Stimulated activated CD4-positive, alpha-beta T cell treated with anti-CD3 and anti-CD28 coated beads, Interleukin-4, amount 100 ng/mL, for 1 hour (primary cell): ENCODE measurements around the gene FANCC.
"Not testable (repeated sequence)": the region's sequence is repeated elsewhere in the genome, so short reads cannot be mapped to it uniquely, and the experiment has no call there.

Source experiments
- DNase-seq: peaks from one replicate; pipeline ENCODE4 v3.0.0-alpha.2; 2020

The FANCC gene

DNA sequence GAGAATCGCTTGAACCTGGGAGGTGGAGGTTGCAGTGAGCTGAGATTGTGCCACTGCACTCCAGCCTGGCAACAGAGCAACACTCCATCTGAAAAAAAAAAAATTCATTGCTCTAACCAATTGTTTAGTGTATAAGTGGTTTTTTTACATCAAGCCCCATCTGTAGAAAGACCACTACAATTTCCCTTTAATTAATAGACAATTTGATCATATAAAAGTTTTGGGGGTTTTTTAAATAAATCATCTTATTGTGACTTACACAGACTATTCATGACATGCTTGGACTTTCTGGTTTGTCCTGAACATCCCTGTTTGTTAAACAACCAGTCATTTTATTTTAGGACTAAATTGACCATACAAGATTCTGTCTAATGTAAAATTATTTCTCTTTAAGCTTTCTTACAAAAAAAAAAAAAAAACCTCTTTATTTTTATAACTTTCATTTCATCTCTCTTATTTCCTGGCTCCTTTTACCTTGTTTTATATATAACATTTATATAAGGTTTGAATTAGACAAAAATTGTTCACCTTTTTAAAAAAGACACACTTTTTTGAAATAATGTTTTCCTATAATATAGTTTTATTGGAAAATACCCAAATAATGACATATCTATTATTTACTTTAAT lies 9.8 kb upstream of the FANCC start:
- DNase-seq = no peak

DNA sequence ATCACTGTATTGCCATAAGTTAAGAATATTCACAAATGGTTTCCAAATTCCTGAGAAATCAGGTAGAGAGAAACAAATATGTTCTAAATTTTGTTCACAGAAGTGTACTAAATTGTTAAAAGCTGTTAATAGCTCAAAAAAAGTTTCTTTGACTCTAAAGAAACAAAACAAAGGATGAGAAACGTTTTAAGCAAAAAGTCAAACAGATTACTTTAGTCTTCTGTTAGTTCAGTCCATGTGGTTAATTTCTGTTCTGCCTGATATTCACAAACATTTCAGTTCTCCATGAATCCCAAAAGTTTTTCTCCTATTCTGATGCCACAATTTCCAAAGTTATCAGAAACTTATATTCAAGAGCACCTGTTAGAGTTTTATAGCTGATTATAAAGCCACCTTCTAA lies 7.7 kb upstream of the FANCC start:
- DNase-seq = no peak

- DNase-seq = no peak
Measured at GRCh38 chr9:95317893-95318211, 343 bp upstream of the FANCC start.

DNA sequence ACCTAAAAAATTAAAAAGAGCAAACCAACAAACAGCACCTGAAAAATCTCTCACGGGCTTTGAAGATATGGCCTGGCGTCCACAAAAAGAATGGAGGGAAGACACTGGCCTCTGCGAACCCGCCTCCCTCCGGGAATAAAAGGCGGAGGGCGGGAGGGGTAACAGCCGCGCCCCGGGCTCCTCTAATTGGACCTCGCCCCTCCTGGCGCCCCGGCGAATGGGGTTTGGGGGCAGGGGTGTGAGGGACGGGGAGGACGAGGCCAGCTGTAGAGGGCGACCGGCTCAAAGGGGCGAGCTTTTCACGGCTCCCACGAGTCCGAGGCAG lies 753 bp downstream of the FANCC start:
- DNase-seq = no peak

DNA sequence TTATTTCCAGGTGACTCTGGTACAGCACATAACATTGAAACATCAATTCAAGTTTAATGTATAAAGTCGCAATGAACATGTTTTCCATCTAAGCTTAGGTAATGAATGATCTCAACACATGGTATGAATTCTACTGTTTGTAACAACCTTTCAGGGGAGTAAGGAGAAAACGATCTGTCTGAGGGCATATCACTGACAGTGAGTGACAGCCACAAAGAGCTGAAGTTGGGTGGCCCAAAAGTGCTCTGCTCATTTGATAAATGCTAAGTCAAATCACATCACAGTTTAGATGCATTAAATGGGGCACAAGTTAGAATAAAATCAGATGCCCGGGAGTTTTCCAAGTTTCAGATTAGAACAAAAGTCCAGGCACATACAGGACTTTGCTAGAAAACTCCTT lies 1.2 kb downstream of the FANCC start:
- DNase-seq = no peak

DNA sequence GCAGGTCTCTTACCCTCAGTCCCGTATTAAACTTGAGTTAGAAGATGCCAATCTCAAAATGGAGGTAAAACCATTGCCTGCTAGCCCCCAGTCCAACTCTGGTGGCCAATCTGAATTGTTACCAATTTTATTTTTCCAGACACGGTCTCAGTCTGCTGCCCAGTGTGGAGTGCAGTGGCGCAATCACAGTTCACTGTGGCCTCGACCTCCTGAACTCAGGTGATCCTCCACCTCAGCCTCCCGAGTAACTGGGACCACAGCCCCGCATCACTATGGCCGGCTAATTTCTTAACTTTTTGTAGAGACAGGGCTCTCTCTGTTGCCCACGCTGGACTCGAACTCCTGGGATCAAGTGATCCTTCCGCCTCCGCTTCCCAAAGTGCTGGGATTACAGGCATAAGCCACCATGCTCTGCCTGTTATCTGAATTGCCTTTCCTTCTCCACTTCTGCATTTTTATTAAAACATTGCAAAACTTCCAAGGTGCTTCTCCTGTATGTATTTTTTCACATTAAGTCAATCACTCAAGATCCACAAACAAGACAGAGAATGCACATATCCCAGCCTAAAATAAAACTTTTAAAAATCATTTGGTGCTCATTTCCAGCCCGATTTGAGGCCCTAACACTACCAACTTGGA lies 2.3 kb downstream of the FANCC start:
- no peak for DNase-seq

DNA sequence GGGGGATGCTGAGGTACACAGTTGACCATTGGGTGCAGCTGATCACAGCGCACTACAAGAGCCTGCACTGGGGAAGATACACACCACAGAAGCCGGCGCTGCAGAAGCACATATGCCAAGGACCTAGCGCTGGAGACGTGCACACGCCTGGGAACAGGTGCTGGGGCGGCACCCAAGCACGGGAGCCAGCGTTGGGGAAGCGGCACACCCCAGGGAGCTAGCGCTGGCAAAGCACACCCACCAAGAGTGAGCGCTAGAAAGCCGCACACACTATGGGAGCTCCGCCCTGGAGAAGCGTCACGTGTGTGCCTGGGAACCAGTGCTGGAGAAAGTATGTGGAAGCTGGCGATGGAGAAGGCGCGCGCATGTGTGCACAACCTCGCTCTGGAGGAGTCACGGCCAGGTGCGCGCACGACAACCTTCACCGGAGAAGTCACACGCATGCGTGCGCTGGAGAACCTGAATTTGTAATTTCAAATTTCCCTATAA lies 4.5 kb downstream of the FANCC start:
- DNase-seq = no peak

GRCh38 chr9:95311961-95312360 lies 5.5 kb downstream of the FANCC start:
- no peak for DNase-seq

- DNase-seq = no peak
Measured at GRCh38 chr9:95307538-95307937, 10.0 kb downstream of the FANCC start.

DNA sequence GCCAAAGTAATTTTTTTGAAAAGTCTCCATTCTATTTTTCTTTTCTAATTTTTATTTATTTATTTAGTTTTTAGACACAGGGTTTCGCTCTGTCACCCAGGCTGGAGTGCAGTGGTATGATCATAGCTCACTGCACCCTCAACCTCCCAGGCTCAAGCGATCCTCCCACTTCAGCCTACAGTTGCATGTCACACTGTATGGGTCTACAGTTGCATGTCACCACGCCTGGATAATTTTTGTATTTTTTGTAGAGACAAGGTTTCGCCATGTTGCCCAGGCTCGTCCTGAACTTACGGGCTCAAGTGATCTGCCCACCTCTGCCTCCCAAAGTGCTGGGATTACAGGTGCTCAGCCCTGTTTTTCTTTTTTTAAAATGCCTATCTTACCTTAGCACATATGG lies 10.7 kb downstream of the FANCC start:
- no peak for DNase-seq

GRCh38 chr9:95305770-95306492 lies 11.6 kb downstream of the FANCC start:
- no peak for DNase-seq

DNA sequence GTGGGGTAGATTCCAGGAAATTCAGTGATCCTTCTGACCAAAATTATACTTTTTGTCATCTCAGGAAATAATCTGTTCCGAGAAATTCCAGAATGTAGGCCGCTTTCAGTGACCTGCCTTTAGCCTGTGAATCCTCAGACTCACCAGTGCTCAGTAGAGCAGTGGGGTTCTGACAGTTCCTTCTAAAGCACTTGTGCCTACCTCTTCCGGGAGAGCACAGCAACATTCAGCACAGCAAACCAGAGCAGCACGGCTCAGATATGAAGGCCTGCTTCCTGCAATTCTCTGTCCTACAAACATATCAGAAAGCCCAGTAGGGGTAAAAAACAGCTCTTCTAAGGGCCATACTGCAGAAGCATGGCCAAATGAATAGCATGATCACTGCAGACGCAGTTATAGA lies 15.0 kb downstream of the FANCC start:
- DNase-seq = no peak

GRCh38 chr9:95297760-95298159 lies 19.7 kb downstream of the FANCC start:
- DNase-seq = no peak

DNA sequence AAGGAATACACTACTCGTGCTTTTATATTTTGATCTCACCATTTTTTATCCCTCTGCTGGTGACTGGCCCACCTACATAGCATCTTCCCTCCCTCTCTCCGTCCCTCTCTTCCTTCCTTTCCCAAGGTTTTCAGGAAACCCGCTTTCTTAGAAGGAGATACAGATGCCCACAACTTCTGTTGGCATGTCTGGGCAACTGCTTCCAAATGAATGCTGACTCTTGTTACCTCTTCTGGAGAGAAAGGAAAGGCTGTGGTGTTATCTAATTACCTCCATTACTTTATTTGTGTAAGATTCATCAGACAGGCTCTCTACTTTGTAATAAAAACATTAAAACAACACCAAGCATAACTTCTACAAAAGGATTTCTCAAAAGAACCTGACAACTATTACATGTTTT lies 20.2 kb downstream of the FANCC start:
- DNase-seq = no peak

GRCh38 chr9:95296761-95297160 lies 20.7 kb downstream of the FANCC start:
- DNase-seq = no peak

- not testable (repeated sequence) for DNase-seq
Measured at GRCh38 chr9:95293296-95293695, 24.2 kb downstream of the FANCC start.

DNA sequence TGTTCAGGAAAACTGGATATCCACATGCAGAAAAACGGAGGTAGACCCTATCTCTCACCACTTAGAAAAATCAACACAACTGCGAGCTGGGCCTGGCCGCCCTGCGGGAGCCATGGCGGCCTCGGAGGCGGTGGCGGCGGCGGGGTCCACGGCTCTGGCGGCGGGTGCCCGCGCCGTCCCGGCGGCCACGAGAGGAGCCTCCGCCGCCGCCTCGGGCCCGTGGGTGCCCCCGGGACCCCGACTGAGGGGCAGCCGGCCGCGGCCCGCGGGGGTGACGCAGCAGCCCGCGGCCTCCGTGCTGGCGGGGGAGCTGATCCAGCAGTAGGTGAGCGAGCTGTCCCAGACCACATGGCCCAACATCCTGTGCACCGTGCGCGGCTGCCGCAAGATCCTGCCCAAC lies 25.3 kb downstream of the FANCC start:
- no peak for DNase-seq

- no peak for DNase-seq
Measured at GRCh38 chr9:95286151-95286550, 31.4 kb downstream of the FANCC start.

- no peak for DNase-seq
Measured at GRCh38 chr9:95285307-95285706, 32.2 kb downstream of the FANCC start.

GRCh38 chr9:95284162-95285080 lies 33.1 kb downstream of the FANCC start:
- no peak for DNase-seq

DNA sequence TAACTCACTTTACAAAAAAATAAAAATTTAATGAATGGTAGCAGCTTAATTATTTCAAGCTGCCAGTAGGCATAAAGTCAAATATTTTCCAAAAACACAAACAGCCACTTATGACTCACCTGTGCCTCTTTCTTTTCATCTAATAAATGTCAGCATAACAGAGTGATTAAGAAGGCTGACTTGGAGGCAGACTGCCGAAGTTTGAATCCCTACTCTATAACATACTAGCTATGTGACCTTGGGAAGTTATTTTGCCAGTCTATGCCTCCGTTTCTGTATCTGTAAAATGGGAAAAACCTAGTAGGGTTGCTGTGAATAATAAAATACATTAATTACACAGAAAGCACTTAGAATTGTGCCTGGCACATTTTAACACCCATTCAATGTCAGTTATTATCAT lies 33.8 kb downstream of the FANCC start:
- DNase-seq = no peak

- DNase-seq = no peak
Measured at GRCh38 chr9:95282332-95282731, 35.2 kb downstream of the FANCC start.

DNA sequence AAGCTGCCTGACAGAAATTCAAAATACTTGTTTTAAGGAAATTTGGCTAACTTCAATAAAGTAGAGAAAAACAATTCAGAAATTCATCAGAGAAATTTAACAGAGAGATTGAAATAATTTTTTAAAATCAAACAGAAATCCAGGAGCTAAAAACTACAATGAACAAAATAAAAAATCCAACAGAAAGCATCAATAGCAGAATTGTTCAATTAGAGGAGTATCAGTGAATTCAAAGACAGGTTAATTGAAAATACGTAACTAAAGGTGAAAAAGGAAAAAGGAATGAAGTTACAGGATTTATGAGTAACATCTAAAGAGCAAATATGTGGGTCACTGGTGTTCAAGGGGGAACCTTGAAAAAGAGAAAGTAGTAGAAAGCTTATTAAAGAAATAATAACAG lies 36.8 kb downstream of the FANCC start:
- no peak for DNase-seq

GRCh38 chr9:95277509-95277908 lies 40.0 kb downstream of the FANCC start:
- no peak for DNase-seq
